Measurements from ENCODE around the gene ARMC5.

- TF ChIP-seq POLR2AphosphoS5 (IDR thresholded peaks at IDR 0.05; ENCODE audit: borderline replicate concordance, low read depth, low read length): no peak
- TF ChIP-seq EZH2 (IDR thresholded peaks at IDR 0.05): no peak
- TF ChIP-seq FOXP2 (optimal IDR thresholded peaks at IDR 0.05; ENCODE audit: control extremely low read depth, extremely low read length, insufficient read depth): no peak
Measured at GRCh38 chr16:31486045-31486444, 26.7 kb downstream of the ARMC5 start.

Measured in SK-N-MC (cell line).